ENCODE measurements around the gene SPATS2. TPM values are rescaled to one million over a fixed set of nuclear protein-coding genes. Genes with fewer than 3 reads are reported as not detected.
A peak's percentile ranks its signal among the peaks of the same experiment; 100 is the strongest.

The SPATS2 gene
- total and polyA plus RNA-seq, 10 of the 15 experiments (the other 5 are each of a cell fraction or from before 2014, with no cell fraction given): 9.0 to 54.2 (median 27.5) TPM

- no peaks in the 10 kb centered on the region for H3K27me3 ChIP-seq (replicated peaks in 1 of 2; ENCODE audit: control insufficient read depth in 2 of 2, insufficient read depth in 2 of 2, low read length in 1 of 2)
- no peaks in the 10 kb centered on the region for H4K20me1 ChIP-seq (ENCODE audit: control insufficient read depth, insufficient read depth)
- ChIA-PET SMC1A (ENCODE audit: uncharacterized antibody, unreplicated experiment) (interaction anchor here (0.6 to 25.7 kb wide), 60 partner anchors 8 to 390 kb away, joined by 3 to 740 read pairs (median 5); partner anchors contain the start of genes DNAJC22, KCNH3, PRPF40B and SPATS2), RAD21 (ENCODE audit: unreplicated experiment) (interaction anchor here (0.6 to 6.6 kb wide), 57 partner anchors 8 to 347 kb away, joined by 3 to 258 read pairs (median 5); partner anchors contain the start of genes DNAJC22, PRPF40B, SPATS2 and TROAP), CTCF (interaction anchor here (0.6 to 18.7 kb wide), 95 partner anchors 8 to 570 kb away, joined by 3 to 712 read pairs (median 6); partner anchors contain the start of genes DNAJC22, FAM186B, MCRS1 and PRPF40B), POLR2A (interaction anchor here (0.6 to 1.6 kb wide), 9 partner anchors 8 to 471 kb away, joined by 3 to 8 read pairs (median 3); partner anchors contain the start of gene SPATS2)
- H2AFZ ChIP-seq (ENCODE audit: control insufficient read depth, low read depth, low read length): peak overlapping the region; percentile 24
- no TSS peak for BruUV-seq (replicated peaks)
- DNase-seq (ENCODE audit: low read depth, low spot score) (no peak), ATAC-seq (peak; percentile 99), FAIRE-seq (peak; percentile 86)
- no peak overlapping the region for H3K27ac ChIP-seq (ENCODE audit: control insufficient read depth, insufficient read depth)
- WGBS (ENCODE audit: insufficient coverage, insufficient replicate concordance, low lambda C conversion rate, missing lambda C conversion rate): 4% methylated on average over 7 of the region's 7 CpGs
- intact Hi-C loops (cut with micrococcal nuclease; ENCODE audit: unreplicated experiment): loop anchor here (1.0 kb wide), 2 partner anchors 156 to 223 kb away; no protein-coding TSS in a partner anchor
- in situ Hi-C loops (cut with MboI): no loop called here
- H3K4me2 ChIP-seq (ENCODE audit: control insufficient read depth, insufficient read depth): no peak overlapping the region
- H3K9me3 ChIP-seq (replicated peaks; ENCODE audit: control insufficient read depth, insufficient read depth, low read length): no peaks in the 10 kb centered on the region
- no peaks in the 10 kb centered on the region for H3K79me2 ChIP-seq (ENCODE audit: control insufficient read depth, insufficient read depth, low read length)
- no peak overlapping the region for H3K9ac ChIP-seq (ENCODE audit: control insufficient read depth, insufficient read depth, low read length)
- no peaks in the 10 kb centered on the region for H3K4me1 ChIP-seq (ENCODE audit: control insufficient read depth, insufficient read depth, low read length)
- H3K4me3 ChIP-seq: no peak overlapping the region
- no peaks in the 10 kb centered on the region for H3K36me3 ChIP-seq (ENCODE audit: control insufficient read depth in 2 of 2, insufficient read depth in 2 of 2, low read length in 1 of 2)
- TF ChIP-seq PML (IDR thresholded peaks at IDR 0.05; ENCODE audit: low read length) (no peak), TBL1XR1 (IDR thresholded peaks at IDR 0.05; ENCODE audit: low read depth, low read length) (no peak), KLF5 (IDR thresholded peaks at IDR 0.05; ENCODE audit: partially characterized antibody) (no peak), NR2F1 (conservative IDR thresholded peaks at IDR 0.05) (no peak), RB1 (IDR thresholded peaks at IDR 0.05; ENCODE audit: borderline replicate concordance) (0 out of 2 replicates have a peak, but pooled peaks have one; percentile 47), CBFB (IDR thresholded peaks at IDR 0.05; ENCODE audit: low read depth) (no peak), CHD2 (IDR thresholded peaks at IDR 0.05; ENCODE audit: borderline replicate concordance, low read depth, low read length) (no peak), ZNF384 (IDR thresholded peaks at IDR 0.05; ENCODE audit: borderline replicate concordance, low read depth, low read length) (peak; percentile 96), SMC3 (IDR thresholded peaks at IDR 0.05; ENCODE audit: borderline replicate concordance, low read length) (peak; percentile 94), ATF2 (IDR thresholded peaks at IDR 0.05; ENCODE audit: low read length) (no peak), SMAD5 (IDR thresholded peaks at IDR 0.05; ENCODE audit: low read depth) (no peak), NFYB (IDR thresholded peaks at IDR 0.05; ENCODE audit: insufficient read depth, low read depth, low read length) (no peak), NBN (IDR thresholded peaks at IDR 0.05) (no peak), IKZF2 (IDR thresholded peaks at IDR 0.05) (no peak), HDAC2 (IDR thresholded peaks at IDR 0.05) (no peak), SMARCA5 (IDR thresholded peaks at IDR 0.05) (peak; percentile 36; the same call in 1 of the 2 replicates), ZNF274 (IDR thresholded peaks at IDR 0.05; ENCODE audit: insufficient read depth, insufficient read length) (no peak), BCL11A (IDR thresholded peaks at IDR 0.05; ENCODE audit: low read depth, low read length) (no peak), ZNF622 (IDR thresholded peaks at IDR 0.05) (no peak), POLR2A (IDR thresholded peaks at IDR 0.05; ENCODE audit: low read depth, low read length) (no peak), TCF7 (IDR thresholded peaks at IDR 0.05; ENCODE audit: borderline replicate concordance) (no peak)
Observed at GRCh38 chr12:49358483-49359141, 8.7 kb upstream of the SPATS2 start.
